OCI-LY1 (cell line): ENCODE measurements around the gene FOSB.

Source experiments
- H2AFZ ChIP-seq: fragments of 200-600 bp; sonication (generic), shearing (Covaris generic); 2 replicates; pipeline ENCODE4 v1.6.0; 2014; ENCODE audit warnings: antibody characterized with exemption, mild to moderate bottlenecking, low read length
- H3F3A ChIP-seq: fragments of 200-600 bp; sonication (generic), shearing (Covaris generic); 2 replicates; pipeline ENCODE4 v1.6.0; 2014; ENCODE audit warnings: mild to moderate bottlenecking, antibody characterized with exemption, low read length, moderate library complexity; ENCODE audit not compliant: insufficient read depth
- H3K27ac ChIP-seq: fragments of 200-600 bp; sonication (generic); 2 replicates; pipeline ENCODE4 v1.5.1; 2014; ENCODE audit warnings: low read length, mixed run types, mild to moderate bottlenecking, low read depth; ENCODE audit not compliant: poor library complexity, severe bottlenecking
- H3K27me3 ChIP-seq: fragments of 200-600 bp; sonication (generic); 2 replicates; pipeline ENCODE4 v1.6.0; 2014; ENCODE audit warnings: antibody characterized with exemption, mild to moderate bottlenecking, low read length, moderate library complexity; ENCODE audit not compliant: insufficient read depth
- H3K36me3 ChIP-seq: fragments of 200-600 bp; sonication (generic); 2 replicates; pipeline ENCODE4 v1.6.1; 2014; ENCODE audit warnings: mild to moderate bottlenecking, antibody characterized with exemption, low read length, moderate library complexity, mixed read lengths; ENCODE audit not compliant: insufficient read depth
- H3K4me1 ChIP-seq: fragments of 200-600 bp; sonication (generic); 2 replicates; pipeline ENCODE4 v1.5.1; 2014; ENCODE audit warnings: mild to moderate bottlenecking, low read length, moderate library complexity; ENCODE audit not compliant: insufficient read depth, severe bottlenecking
- H3K4me2 ChIP-seq: fragments of 200-600 bp; sonication (generic), shearing (Covaris generic); 2 replicates; pipeline ENCODE4 v1.6.1; 2014; ENCODE audit warnings: low read length
- H3K4me3 ChIP-seq: fragments of 200-600 bp; sonication (generic); 2 replicates; pipeline ENCODE4 v1.5.1; 2014; ENCODE audit warnings: low read length, low read depth, mild to moderate bottlenecking, mixed read lengths; ENCODE audit not compliant: poor library complexity, severe bottlenecking
- H3K79me2 ChIP-seq: fragments of 200-600 bp; shearing (Covaris generic); 2 replicates; pipeline ENCODE4 v1.6.1; 2016; ENCODE audit warnings: mixed run types, low read length, mixed read lengths; ENCODE audit not compliant: insufficient read depth
- H3K9ac ChIP-seq: fragments of 200-600 bp; sonication (generic), shearing (Covaris generic); 2 replicates; pipeline ENCODE4 v1.6.1; 2014; ENCODE audit warnings: mild to moderate bottlenecking, low read length, mixed read lengths
- H3K9me2 ChIP-seq: fragments of 200-600 bp; sonication (generic), shearing (Covaris generic); 2 replicates; pipeline ENCODE4 v1.6.1; 2014; ENCODE audit warnings: low read depth, mild to moderate bottlenecking, low read length, mixed read lengths
- H3K9me3 ChIP-seq: fragments of 200-600 bp; shearing (Covaris generic); 2 replicates; pipeline ENCODE4 v1.6.1; 2014; ENCODE audit warnings: low read length, mixed read lengths
- H4K20me1 ChIP-seq: fragments of 200-600 bp; sonication (generic), shearing (Covaris generic); 2 replicates; pipeline ENCODE4 v1.6.0; 2016; ENCODE audit warnings: mild to moderate bottlenecking, low read length; ENCODE audit not compliant: insufficient read depth
- EZH2 ChIP-seq: fragments of 200-600 bp; sonication (generic), shearing (Covaris generic); IDR thresholded peaks from 2 replicates; pipeline ENCODE4 v1.8.0; 2017; ENCODE audit warnings: borderline replicate concordance, mixed run types, mild to moderate bottlenecking, antibody characterized with exemption, low read length, moderate library complexity, mixed read lengths
- TF ChIP-seq, protein P1 (sequence below): fragments of 200-600 bp; sonication (generic), shearing (Covaris generic); IDR thresholded peaks from 2 replicates; pipeline ENCODE4 v1.5.1; 2017; ENCODE audit warnings: mild to moderate bottlenecking, antibody characterized with exemption, low read length, moderate library complexity, mixed read lengths

The FOSB gene

DNA sequence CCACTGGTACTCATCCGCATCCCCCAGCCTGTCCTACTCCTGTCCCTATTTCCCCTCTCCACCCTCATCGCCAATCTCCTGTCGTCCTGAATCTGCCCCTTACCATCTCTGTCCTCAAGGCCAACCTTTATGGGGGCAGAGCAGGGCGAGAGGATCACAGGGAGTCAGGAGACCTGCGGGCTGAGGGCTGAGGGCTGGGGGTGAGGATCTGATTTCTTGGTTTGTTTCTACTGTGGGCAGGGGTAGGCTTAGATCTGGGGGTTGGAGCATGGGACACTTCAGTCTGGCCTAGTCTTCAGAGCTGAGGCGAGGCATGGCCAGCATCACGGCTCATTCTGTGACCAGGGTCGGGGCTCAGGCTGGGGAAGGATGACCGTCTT lies 27.5 kb upstream of the FOSB start:
- no peaks in the 10 kb centered on the region for H3K36me3 ChIP-seq
- no peaks in the 10 kb centered on the region for H3K27me3 ChIP-seq
- H2AFZ ChIP-seq: no peak overlapping the region
- no peaks in the 10 kb centered on the region for H3K9me2 ChIP-seq
- no peaks in the 10 kb centered on the region for H3F3A ChIP-seq
- H3K4me2 ChIP-seq: peak overlapping the region; percentile 61
- H3K4me1 ChIP-seq: peaks cover 26% of the 10 kb centered on the region
- peak overlapping the region; percentile 75 for H3K9ac ChIP-seq
- H4K20me1 ChIP-seq: no peaks in the 10 kb centered on the region
- H3K79me2 ChIP-seq: no peaks in the 10 kb centered on the region
- 0 out of 2 replicates have a peak, but pooled peaks cover 3% of the 10 kb centered on the region for H3K9me3 ChIP-seq
- TF ChIP-seq, protein P1, sequence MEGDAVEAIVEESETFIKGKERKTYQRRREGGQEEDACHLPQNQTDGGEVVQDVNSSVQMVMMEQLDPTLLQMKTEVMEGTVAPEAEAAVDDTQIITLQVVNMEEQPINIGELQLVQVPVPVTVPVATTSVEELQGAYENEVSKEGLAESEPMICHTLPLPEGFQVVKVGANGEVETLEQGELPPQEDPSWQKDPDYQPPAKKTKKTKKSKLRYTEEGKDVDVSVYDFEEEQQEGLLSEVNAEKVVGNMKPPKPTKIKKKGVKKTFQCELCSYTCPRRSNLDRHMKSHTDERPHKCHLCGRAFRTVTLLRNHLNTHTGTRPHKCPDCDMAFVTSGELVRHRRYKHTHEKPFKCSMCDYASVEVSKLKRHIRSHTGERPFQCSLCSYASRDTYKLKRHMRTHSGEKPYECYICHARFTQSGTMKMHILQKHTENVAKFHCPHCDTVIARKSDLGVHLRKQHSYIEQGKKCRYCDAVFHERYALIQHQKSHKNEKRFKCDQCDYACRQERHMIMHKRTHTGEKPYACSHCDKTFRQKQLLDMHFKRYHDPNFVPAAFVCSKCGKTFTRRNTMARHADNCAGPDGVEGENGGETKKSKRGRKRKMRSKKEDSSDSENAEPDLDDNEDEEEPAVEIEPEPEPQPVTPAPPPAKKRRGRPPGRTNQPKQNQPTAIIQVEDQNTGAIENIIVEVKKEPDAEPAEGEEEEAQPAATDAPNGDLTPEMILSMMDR: no peak
- no peak for TF ChIP-seq EZH2
- peak overlapping the region; percentile 5 for H3K27ac ChIP-seq
- H3K4me3 ChIP-seq: peak overlapping the region; percentile 75

DNA sequence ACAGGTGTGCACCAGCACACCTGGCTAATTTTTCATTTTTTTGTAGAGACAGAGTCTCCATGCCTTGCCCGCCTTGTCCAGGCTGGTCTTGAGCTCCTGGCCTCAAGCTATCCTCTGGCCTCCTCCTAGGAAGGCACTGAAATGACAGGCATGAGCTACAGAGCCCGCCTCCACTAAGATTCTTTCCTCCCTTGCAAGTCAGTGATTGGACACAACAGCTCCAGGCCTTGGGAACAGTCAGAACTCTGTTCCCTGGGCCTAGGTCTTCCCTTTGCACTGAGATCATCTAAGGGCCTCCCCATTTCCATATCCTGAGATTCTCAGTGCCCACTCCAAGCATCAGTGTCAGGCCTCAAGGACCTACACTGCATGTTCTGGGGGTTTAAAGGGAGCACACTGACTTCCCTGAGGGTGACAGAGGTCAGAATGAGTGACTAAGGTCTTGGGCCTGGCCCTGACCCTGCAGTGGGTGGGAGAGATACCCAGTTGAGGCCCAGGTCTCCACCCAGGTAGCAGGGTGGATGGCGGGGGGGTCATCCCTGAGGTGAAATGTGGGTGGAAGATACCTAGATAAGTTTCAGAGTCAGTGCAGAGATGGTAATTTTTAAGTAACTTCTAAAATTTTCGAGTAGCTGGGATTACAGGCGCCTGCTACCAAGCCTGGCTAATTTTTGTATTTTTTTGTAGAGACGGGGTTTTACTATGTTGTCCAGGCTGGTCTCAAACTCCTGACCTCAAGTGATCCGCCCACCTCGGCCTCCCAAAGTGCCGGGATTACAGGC lies 26.7 kb upstream of the FOSB start:
- H3K4me2 ChIP-seq: no peak overlapping the region
- H3K9ac ChIP-seq: no peak overlapping the region

DNA sequence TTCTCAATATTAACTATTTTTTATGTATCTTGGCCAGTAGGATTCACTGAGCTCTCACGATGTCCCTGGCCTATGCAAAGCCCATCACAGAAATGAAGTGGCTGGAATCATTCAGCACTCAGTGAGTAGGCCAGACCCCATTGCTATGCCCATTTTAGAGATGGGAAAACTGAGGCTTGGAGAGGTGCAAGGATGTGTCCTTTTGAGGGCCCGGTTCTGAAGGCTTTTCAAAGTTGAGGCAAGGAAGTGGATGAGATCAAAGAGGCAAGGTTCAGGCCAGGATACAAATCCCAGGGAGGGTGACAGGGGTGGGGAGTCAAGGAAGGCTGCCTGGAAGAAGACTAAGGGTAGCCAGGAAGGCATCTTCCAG lies 25.4 kb upstream of the FOSB start:
- H2AFZ ChIP-seq: no peak overlapping the region
- TF ChIP-seq EZH2: no peak
- TF ChIP-seq, protein P1: no peak
- H3K9me2 ChIP-seq: no peaks in the 10 kb centered on the region
- no peak overlapping the region for H3K9ac ChIP-seq
- no peak overlapping the region for H3K27ac ChIP-seq
- H3K27me3 ChIP-seq: no peaks in the 10 kb centered on the region
- no peak overlapping the region for H3K4me2 ChIP-seq
- no peaks in the 10 kb centered on the region for H3K79me2 ChIP-seq
- H3F3A ChIP-seq: no peaks in the 10 kb centered on the region
- H3K9me3 ChIP-seq: 0 out of 2 replicates have a peak, but pooled peaks cover 1% of the 10 kb centered on the region
- H3K36me3 ChIP-seq: no peaks in the 10 kb centered on the region
- H4K20me1 ChIP-seq: no peaks in the 10 kb centered on the region
- no peak overlapping the region for H3K4me3 ChIP-seq
- H3K4me1 ChIP-seq: peaks cover 26% of the 10 kb centered on the region

More for the DNA sequence above, 26.7 kb upstream of the FOSB start:
- no peaks in the 10 kb centered on the region for H3K36me3 ChIP-seq
- H3F3A ChIP-seq: no peaks in the 10 kb centered on the region
- TF ChIP-seq, protein P1: no peak
- no peak for TF ChIP-seq EZH2
- H3K9me2 ChIP-seq: no peaks in the 10 kb centered on the region
- H3K27me3 ChIP-seq: no peaks in the 10 kb centered on the region
- no peak overlapping the region for H3K27ac ChIP-seq
- 0 out of 2 replicates have a peak, but pooled peaks cover 3% of the 10 kb centered on the region for H3K9me3 ChIP-seq
- H4K20me1 ChIP-seq: no peaks in the 10 kb centered on the region
- H3K79me2 ChIP-seq: no peaks in the 10 kb centered on the region
- H2AFZ ChIP-seq: no peak overlapping the region
- peaks cover 26% of the 10 kb centered on the region for H3K4me1 ChIP-seq
- H3K4me3 ChIP-seq: no peak overlapping the region
